ENCODE results near the gene TNIP1. TPM values are rescaled to one million over a fixed set of nuclear protein-coding genes. Genes with fewer than 3 reads are reported as not detected.

Gene TNIP1
- total RNA-seq, 4 donors from 2014 or later, result 112 to 228 (median 188) TPM

GRCh38 chr5:150999704-151000442 is 81.0 kb downstream of the TNIP1 start:
- ATAC-seq (peak; percentile 37 to 61), DNase-seq (peak in 1 of 2 donors; percentile 59)
- no peak overlapping the region for H3K4me3 ChIP-seq
- H3K27ac ChIP-seq, result no peak overlapping the region
- H3K9me3 ChIP-seq, result no peaks in the 10 kb centered on the region
- H3K36me3 ChIP-seq, result no peaks in the 10 kb centered on the region
- in situ Hi-C loops (cut with MboI; ENCODE audit: low sequenced_read_pairs in 4 of 4) (loop anchor here in 2 of 4 donors (5.0 to 10.0 kb wide), 4 partner anchors 42 to 117 kb away; no protein-coding TSS in a partner anchor), intact Hi-C loops (cut with DNase I; ENCODE audit: low total_unique reads) (no loop called here)
- TF ChIP-seq POLR2A (IDR thresholded peaks at IDR 0.05) (no peak), CTCF (IDR thresholded peaks at IDR 0.05 in 4 of 5, conservative IDR thresholded peaks at IDR 0.05 in 1 of 5) (no peak)
- peaks cover 9 to 17% of the 10 kb centered on the region in 2 donors for H3K4me1 ChIP-seq
- no peaks in the 10 kb centered on the region for H3K27me3 ChIP-seq

- TF ChIP-seq CTCF (IDR thresholded peaks at IDR 0.05 in 4 of 5, conservative IDR thresholded peaks at IDR 0.05 in 1 of 5) (no peak), POLR2A (IDR thresholded peaks at IDR 0.05) (no peak)
- intact Hi-C loops (cut with DNase I; ENCODE audit: low total_unique reads), result no loop called here
- no peak for ATAC-seq
Observed at GRCh38 chr5:150993826-150994412, 86.9 kb downstream of the TNIP1 start.

GRCh38 chr5:150993422-150993821 is 87.4 kb downstream of the TNIP1 start:
- ATAC-seq, result no peak
- no peak overlapping the region for H3K27ac ChIP-seq

More at GRCh38 chr5:150993826-150994412, 86.9 kb downstream of the TNIP1 start:
- no peak for DNase-seq
- H3K27me3 ChIP-seq, result no peaks in the 10 kb centered on the region
- no peaks in the 10 kb centered on the region for H3K4me1 ChIP-seq
- no peaks in the 10 kb centered on the region for H3K9me3 ChIP-seq
- H3K27ac ChIP-seq, result no peak overlapping the region
- in situ Hi-C loops (cut with MboI; ENCODE audit: low sequenced_read_pairs in 4 of 4), result no loop called here
- no peak overlapping the region for H3K4me3 ChIP-seq
- no peaks in the 10 kb centered on the region for H3K36me3 ChIP-seq

GRCh38 chr5:150992705-150993104 is 88.1 kb downstream of the TNIP1 start:
- H3K27me3 ChIP-seq, result no peaks in the 10 kb centered on the region
- DNase-seq (no peak), ATAC-seq (no peak)
- intact Hi-C loops (cut with DNase I; ENCODE audit: low total_unique reads), result no loop called here
- in situ Hi-C loops (cut with MboI; ENCODE audit: low sequenced_read_pairs in 4 of 4), result no loop called here
- H3K27ac ChIP-seq, result no peak overlapping the region
- no peaks in the 10 kb centered on the region for H3K9me3 ChIP-seq
- no peaks in the 10 kb centered on the region for H3K36me3 ChIP-seq
- no peaks in the 10 kb centered on the region for H3K4me1 ChIP-seq
- no peak overlapping the region for H3K4me3 ChIP-seq
- TF ChIP-seq POLR2A (IDR thresholded peaks at IDR 0.05), result no peak
- TF ChIP-seq CTCF (IDR thresholded peaks at IDR 0.05 in 4 of 5, conservative IDR thresholded peaks at IDR 0.05 in 1 of 5), result no peak

More at GRCh38 chr5:150993422-150993821, 87.4 kb downstream of the TNIP1 start:
- no peaks in the 10 kb centered on the region for H3K27me3 ChIP-seq
- TF ChIP-seq CTCF (IDR thresholded peaks at IDR 0.05 in 4 of 5, conservative IDR thresholded peaks at IDR 0.05 in 1 of 5) (no peak), POLR2A (IDR thresholded peaks at IDR 0.05) (no peak)
- intact Hi-C loops (cut with DNase I; ENCODE audit: low total_unique reads), result no loop called here
- H3K9me3 ChIP-seq, result no peaks in the 10 kb centered on the region
- no peak overlapping the region for H3K4me3 ChIP-seq
- H3K4me1 ChIP-seq, result no peaks in the 10 kb centered on the region
- DNase-seq, result no peak
- H3K36me3 ChIP-seq, result no peaks in the 10 kb centered on the region
- in situ Hi-C loops (cut with MboI; ENCODE audit: low sequenced_read_pairs in 4 of 4), result no loop called here

Measured in gastrocnemius medialis (tissue), 4 donors.